K562 (cell line): ENCODE data around the gene BCORL1. TPM values are rescaled to one million over a fixed set of nuclear protein-coding genes. Genes with fewer than 3 reads are reported as not detected.

ENCODE experiments used
- ATAC-seq: fragments of 200-7000 bp; cut with Tn5 transposase; 3 replicates; pipeline ENCODE4 v1.9.1; 2020; ENCODE audit warnings: moderate library complexity
- BruUV-seq: library from RNA; stranded (reverse); fragments of 400-500 nt; replicated peaks from 2 replicates; lab custom pipeline; 2021; lab: Mats Ljungman, UMichigan
- CTCF ChIA-PET: fragments of 300-600 bp; formaldehyde crosslinking; extraction: SDS; loops from one replicate; lab custom pipeline; 2021; ENCODE audit warnings: low intra/inter-chr PET ratio; lab: Yijun Ruan, JAX
- POLR2A ChIA-PET: fragments of 300-600, 350-650 bp; sonication (Branson Sonifier 250); formaldehyde crosslinking; extraction: SDS; loops from one replicate; lab custom pipeline; 2021; ENCODE audit warnings: antibody characterized with exemption, inconsistent platforms; lab: Yijun Ruan, JAX
- DNase-seq, 4 experiments: peaks; one replicate each; pipeline versions ENCODE4 v3.0.0 to v3.0.0-alpha.2; 2011 to 2018; ENCODE audit warnings: low spot score in 3 of 4, mixed read lengths in 3 of 4; ENCODE audit errors: extremely low read depth in 1 of 4
- FAIRE-seq: peaks from 2 replicates; lab custom pipeline; 2011; peaks lifted over from hg19 to GRCh38; lab: Jason Lieb, UNC
- H2AFZ ChIP-seq: 2 replicates; pipeline ENCODE4 v1.6.0; 2011; ENCODE audit warnings: low read depth, low read length, control low read depth, inconsistent platforms
- H3K27ac ChIP-seq: fragments of 200-600 bp; 3 replicates; pipeline ENCODE4 v1.8.0; 2011; ENCODE audit warnings: low read depth, mild to moderate bottlenecking, control low read depth, inconsistent platforms, low read length, moderate library complexity, mixed read lengths; ENCODE audit errors: extremely low read depth
- H3K27me3 ChIP-seq, 2 experiments: fragments of 300-600 bp in 1 of 2; 2 replicates in 1 of 2; 3 replicates in 1 of 2; pipeline versions ENCODE4 v1.6.0 to v1.8.0; 2011; ENCODE audit warnings: inconsistent platforms in 2 of 2, low read length in 2 of 2, mild to moderate bottlenecking in 1 of 2, mixed read lengths in 1 of 2, moderate library complexity in 1 of 2; ENCODE audit not compliant: control insufficient read depth in 2 of 2, insufficient read depth in 2 of 2
- H3K36me3 ChIP-seq: fragments of 300-600 bp; 3 replicates; pipeline ENCODE4 v1.8.0; 2011; ENCODE audit warnings: mild to moderate bottlenecking, low read length, inconsistent platforms; ENCODE audit not compliant: control insufficient read depth, insufficient read depth
- H3K4me1 ChIP-seq, 2 experiments: fragments of 200-600 bp in 1 of 2; replicated peaks in 1 of 2; 2 replicates in 1 of 2; 3 replicates in 1 of 2; pipeline versions ENCODE4 v1.5.1 to v1.8.0; 2011; ENCODE audit warnings: inconsistent platforms in 2 of 2, low read length in 2 of 2, mild to moderate bottlenecking in 1 of 2, mixed read lengths in 1 of 2, moderate library complexity in 1 of 2; ENCODE audit not compliant: control insufficient read depth in 2 of 2, insufficient read depth in 2 of 2
- H3K4me2 ChIP-seq: 2 replicates; pipeline ENCODE4 v1.6.1; 2011; ENCODE audit warnings: low read length, control low read depth, inconsistent platforms, mixed read lengths; ENCODE audit not compliant: insufficient read depth
- H3K4me3 ChIP-seq: fragments of 200-600 bp; sonication (generic), shearing (Covaris generic); 2 replicates; pipeline ENCODE4 v1.5.1; 2016; ENCODE audit warnings: control low read depth, inconsistent platforms
- H3K79me2 ChIP-seq: fragments of 200-600 bp; 3 replicates; pipeline ENCODE4 v1.8.0; 2011; ENCODE audit warnings: low read length, inconsistent platforms; ENCODE audit not compliant: control insufficient read depth, insufficient read depth
- H3K9ac ChIP-seq, 2 experiments: 2 replicates each; pipeline versions ENCODE4 v1.6.0 to v1.6.1; 2011; ENCODE audit warnings: low read depth in 2 of 2, low read length in 2 of 2, control low read depth in 1 of 2, inconsistent platforms in 1 of 2, mild to moderate bottlenecking in 1 of 2, mixed read lengths in 1 of 2; ENCODE audit not compliant: insufficient read depth in 1 of 2
- H3K9me1 ChIP-seq: one replicate; pipeline ENCODE4 v1.6.0; 2011; ENCODE audit warnings: inconsistent platforms, mild to moderate bottlenecking, low read length, moderate library complexity; ENCODE audit not compliant: control insufficient read depth, insufficient read depth
- H3K9me3 ChIP-seq: replicated peaks from 2 replicates; pipeline ENCODE4 v1.5.1; 2011; ENCODE audit warnings: low read depth, low read length, inconsistent platforms; ENCODE audit not compliant: control insufficient read depth, insufficient read depth
- H4K20me1 ChIP-seq: replicated peaks from 2 replicates; pipeline ENCODE4 v1.6.1; 2011; ENCODE audit warnings: low read length, inconsistent platforms, mixed read lengths; ENCODE audit not compliant: control insufficient read depth, insufficient read depth
- CHCHD3 ChIP-seq: fragments of 250-450 bp; sonication (Bioruptor Pico); IDR thresholded peaks from 2 replicates; pipeline ENCODE4 v2.1.2; 2022; ENCODE audit warnings: mild to moderate bottlenecking
- DNMT1 ChIP-seq: fragments of 450-650 bp; IDR thresholded peaks from 2 replicates; pipeline ENCODE4 v1.6.1; 2016; ENCODE audit warnings: antibody characterized with exemption, mild to moderate bottlenecking
- EGR1 ChIP-seq: fragments of 450-650 bp; conservative IDR thresholded peaks from 2 replicates; pipeline ENCODE4 v1.6.1; 2017; ENCODE audit warnings: mild to moderate bottlenecking
- ILF3 ChIP-seq: fragments of 450-650 bp; IDR thresholded peaks from 2 replicates; pipeline ENCODE4 v1.6.1; 2018; ENCODE audit warnings: antibody characterized with exemption, mild to moderate bottlenecking, moderate library complexity, borderline replicate concordance
- JUND ChIP-seq, 2 experiments: IDR thresholded peaks; 2 replicates in 1 of 2; 3 replicates in 1 of 2; pipeline ENCODE4 v1.6.1; 2011; ENCODE audit warnings: borderline replicate concordance in 2 of 2, low read depth in 2 of 2, low read length in 2 of 2, improper control_type of control experiment in 1 of 2, missing biosample characterization in 1 of 2, missing genetic modification characterization in 1 of 2, missing genetic modification reagents in 1 of 2
- NR2F6 ChIP-seq: fragments of 450-650 bp; formaldehyde crosslinking; IDR thresholded peaks from 2 replicates; pipeline ENCODE4 v1.4.0; 2020; ENCODE audit warnings: mild to moderate bottlenecking
- POLR2B ChIP-seq: fragments of 450-650 bp; IDR thresholded peaks from 2 replicates; pipeline ENCODE4 v1.6.1; 2018; ENCODE audit warnings: low read depth; ENCODE audit not compliant: partially characterized antibody
- SMARCA4 ChIP-seq: fragments of 450-650 bp; IDR thresholded peaks from 2 replicates; pipeline ENCODE4 v1.6.1; 2016
- SREBF2 ChIP-seq: sonication (generic); formaldehyde crosslinking; IDR thresholded peaks from 2 replicates; pipeline ENCODE4 v1.4.0; 2020; ENCODE audit warnings: mild to moderate bottlenecking, missing genetic modification reagents
- ZBED1 ChIP-seq: IDR thresholded peaks from 2 replicates; pipeline ENCODE4 v1.6.1; 2014
- ZNF311 ChIP-seq: fragments of 250-450 bp; sonication (Bioruptor Pico); IDR thresholded peaks from 2 replicates; pipeline ENCODE4 v1.4.0; 2020; ENCODE audit warnings: mild to moderate bottlenecking, moderate library complexity
- ZNF77 ChIP-seq: fragments of 250-450 bp; sonication (Bioruptor Pico); IDR thresholded peaks from 2 replicates; pipeline ENCODE4 v1.5.0; 2020
- WGBS: fragments of 100-300 bp; shearing (Covaris generic); methylation state at CpG from one replicate; pipeline ENCODE4 v1.1.6; 2016; ENCODE audit warnings: low coverage, mixed read lengths; ENCODE audit not compliant: insufficient coverage; ENCODE audit errors: missing lambda C conversion rate; 5-methylcytosine and 5-hydroxymethylcytosine counted together
- in situ Hi-C: fragments of 300-500 bp; cut with MboI; formaldehyde crosslinking; loops from 4 replicates; pipeline ENCODE4 v1.15.0; 2018; ENCODE audit warnings: inconsistent platforms, mixed read lengths
- intact Hi-C: fragments of 100-400 bp; cut with micrococcal nuclease; formaldehyde crosslinking; loops from 2 replicates; pipeline ENCODE4 v1.14.2; 2022
- polyA plus RNA-seq, 8 experiments: library from polyadenylated mRNA; depleted of rRNA in 4 of 8; stranded (reverse) in 5 of 8; unstranded in 3 of 8; fragments of >200 nt; fragmentation: Nextera tagmentation in 2 of 8; fragmentation: Illumina TruSeq in 1 of 8; extraction: Ambion mirVana in 2 of 8; extraction: Trizol in 1 of 8; gene quantifications; 2 replicates each; pipeline versions ENCODE4 v1.2.1 to v1.2.3, GENCODE V29; 2011 to 2014; ENCODE audit warnings: inconsistent platforms in 1 of 8, missing spikeins in 1 of 8
- total RNA-seq, 7 experiments: library from RNA; depleted of rRNA in 6 of 7; stranded (reverse); fragments of >200 nt in 6 of 7; fragmentation: Illumina TruSeq in 2 of 7; extraction: Trizol in 2 of 7; gene quantifications; 2 replicates each; pipeline versions ENCODE4 v1.2.1 to v1.2.3, GENCODE V29; 2011 to 2021; ENCODE audit warnings: low replicate concordance in 1 of 7
- TF ChIP-seq, protein P1 (sequence below): fragments of 450-650 bp; IDR thresholded peaks from 2 replicates; pipeline ENCODE4 v1.7.0; 2016; ENCODE audit warnings: borderline replicate concordance
- TF ChIP-seq, protein P2 (sequence below): fragments of 200-800 bp; sonication (Bioruptor generic); IDR thresholded peaks from 2 replicates; pipeline ENCODE4 v1.6.1; 2016; ENCODE audit warnings: missing genetic modification characterization, missing compliant biosample characterization

The BCORL1 gene
- total and polyA plus RNA-seq, 9 of the 15 experiments (the other 6 are each of a cell fraction or from before 2014, with no cell fraction given): 0.48 to 29.6 (median 2.1) TPM

DNA sequence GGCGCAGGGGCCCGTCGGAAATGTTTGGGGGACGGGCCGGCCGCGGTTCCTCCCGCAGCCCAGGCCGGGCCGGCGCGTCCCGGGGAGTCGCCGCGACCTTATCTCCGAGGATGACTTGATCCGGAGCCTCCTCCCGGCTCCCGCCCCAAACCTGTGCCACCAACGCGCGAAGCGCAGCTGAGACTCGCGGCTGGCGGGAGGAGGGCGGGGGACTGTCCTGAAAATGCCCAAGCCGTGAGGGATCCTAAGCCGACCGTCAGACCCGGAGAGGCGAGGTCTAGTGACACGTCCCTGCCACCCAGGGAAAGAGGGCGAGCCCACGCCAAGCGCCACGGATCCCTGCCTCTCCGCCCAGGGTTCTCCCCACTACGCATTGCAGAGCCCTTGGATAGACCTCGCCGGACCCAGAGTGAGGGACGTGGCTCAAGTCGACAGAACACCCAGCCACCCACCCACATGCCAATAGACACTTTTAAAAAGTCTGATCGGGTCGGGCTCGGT is 49.6 kb upstream of the BCORL1 start (continued):
- TF ChIP-seq ZNF77 (CRISPR knock-in tag) (no peak), EGR1 (0 out of 2 replicates have a peak, but pooled peaks have one; percentile 28), ILF3 (no peak), ZNF311 (no peak), CHCHD3 (no peak)
- TF ChIP-seq, protein P1, sequence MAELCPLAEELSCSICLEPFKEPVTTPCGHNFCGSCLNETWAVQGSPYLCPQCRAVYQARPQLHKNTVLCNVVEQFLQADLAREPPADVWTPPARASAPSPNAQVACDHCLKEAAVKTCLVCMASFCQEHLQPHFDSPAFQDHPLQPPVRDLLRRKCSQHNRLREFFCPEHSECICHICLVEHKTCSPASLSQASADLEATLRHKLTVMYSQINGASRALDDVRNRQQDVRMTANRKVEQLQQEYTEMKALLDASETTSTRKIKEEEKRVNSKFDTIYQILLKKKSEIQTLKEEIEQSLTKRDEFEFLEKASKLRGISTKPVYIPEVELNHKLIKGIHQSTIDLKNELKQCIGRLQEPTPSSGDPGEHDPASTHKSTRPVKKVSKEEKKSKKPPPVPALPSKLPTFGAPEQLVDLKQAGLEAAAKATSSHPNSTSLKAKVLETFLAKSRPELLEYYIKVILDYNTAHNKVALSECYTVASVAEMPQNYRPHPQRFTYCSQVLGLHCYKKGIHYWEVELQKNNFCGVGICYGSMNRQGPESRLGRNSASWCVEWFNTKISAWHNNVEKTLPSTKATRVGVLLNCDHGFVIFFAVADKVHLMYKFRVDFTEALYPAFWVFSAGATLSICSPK: no peak

DNA sequence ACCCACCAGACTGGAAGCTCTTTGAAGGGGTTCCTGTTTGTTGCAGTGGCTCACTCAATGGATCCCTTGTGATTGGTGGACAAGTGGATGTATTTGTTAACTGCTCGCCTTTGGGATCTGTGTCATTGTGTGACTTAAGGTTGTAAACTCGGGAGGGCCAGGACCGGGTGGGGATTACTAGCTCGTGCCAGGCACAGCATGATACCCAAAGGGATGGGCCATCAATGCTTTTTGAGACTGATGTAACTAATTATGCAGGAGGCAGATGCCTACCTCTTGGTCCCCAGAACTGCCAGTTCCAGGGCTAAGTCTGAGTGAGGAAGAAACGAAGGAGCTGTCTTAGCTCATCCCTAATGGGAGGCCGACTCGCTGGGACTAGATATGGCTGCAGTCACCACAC is 48.7 kb upstream of the BCORL1 start:
- DNase-seq (no peak), FAIRE-seq (no peak), ATAC-seq (no peak)
- ChIA-PET POLR2A (interaction anchor here (0.7 to 1.1 kb wide), 2 partner anchors 26 to 28 kb away, joined by 3 read pairs; no protein-coding TSS in a partner anchor), CTCF (no interaction called here)
- Histone ChIP-seq H3K36me3 (peaks cover 18% of the 10 kb centered on the region), H3K27ac (no peak overlapping the region), H2AFZ (no peak overlapping the region), H4K20me1 (no peaks in the 10 kb centered on the region), H3K4me3 (no peak overlapping the region), H3K9me3 (no peaks in the 10 kb centered on the region), H3K4me2 (no peak overlapping the region), H3K27me3 (no peaks in the 10 kb centered on the region), H3K9me1 (no peaks in the 10 kb centered on the region), H3K4me1 (peaks cover 4 to 19% of the 10 kb centered on the region in 2 experiments; a peak in 4 of 5 replicates), H3K9ac (no peak overlapping the region; a peak in 1 of 4 replicates), H3K79me2 (no peaks in the 10 kb centered on the region)
- TF ChIP-seq ILF3 (no peak), DNMT1 (no peak), NR2F6 (no peak), POLR2B (no peak), ZBED1 (no peak), JUND (IDR thresholded peaks at IDR 0.05; ENCODE audit: borderline replicate concordance, low read depth, low read length) (no peak), JUND (tag; IDR thresholded peaks at IDR 0.05; ENCODE audit: borderline replicate concordance, low read depth, low read length) (no peak), SMARCA4 (no peak), SREBF2 (CRISPR knock-in tag) (no peak)
- TF ChIP-seq, protein P2, sequence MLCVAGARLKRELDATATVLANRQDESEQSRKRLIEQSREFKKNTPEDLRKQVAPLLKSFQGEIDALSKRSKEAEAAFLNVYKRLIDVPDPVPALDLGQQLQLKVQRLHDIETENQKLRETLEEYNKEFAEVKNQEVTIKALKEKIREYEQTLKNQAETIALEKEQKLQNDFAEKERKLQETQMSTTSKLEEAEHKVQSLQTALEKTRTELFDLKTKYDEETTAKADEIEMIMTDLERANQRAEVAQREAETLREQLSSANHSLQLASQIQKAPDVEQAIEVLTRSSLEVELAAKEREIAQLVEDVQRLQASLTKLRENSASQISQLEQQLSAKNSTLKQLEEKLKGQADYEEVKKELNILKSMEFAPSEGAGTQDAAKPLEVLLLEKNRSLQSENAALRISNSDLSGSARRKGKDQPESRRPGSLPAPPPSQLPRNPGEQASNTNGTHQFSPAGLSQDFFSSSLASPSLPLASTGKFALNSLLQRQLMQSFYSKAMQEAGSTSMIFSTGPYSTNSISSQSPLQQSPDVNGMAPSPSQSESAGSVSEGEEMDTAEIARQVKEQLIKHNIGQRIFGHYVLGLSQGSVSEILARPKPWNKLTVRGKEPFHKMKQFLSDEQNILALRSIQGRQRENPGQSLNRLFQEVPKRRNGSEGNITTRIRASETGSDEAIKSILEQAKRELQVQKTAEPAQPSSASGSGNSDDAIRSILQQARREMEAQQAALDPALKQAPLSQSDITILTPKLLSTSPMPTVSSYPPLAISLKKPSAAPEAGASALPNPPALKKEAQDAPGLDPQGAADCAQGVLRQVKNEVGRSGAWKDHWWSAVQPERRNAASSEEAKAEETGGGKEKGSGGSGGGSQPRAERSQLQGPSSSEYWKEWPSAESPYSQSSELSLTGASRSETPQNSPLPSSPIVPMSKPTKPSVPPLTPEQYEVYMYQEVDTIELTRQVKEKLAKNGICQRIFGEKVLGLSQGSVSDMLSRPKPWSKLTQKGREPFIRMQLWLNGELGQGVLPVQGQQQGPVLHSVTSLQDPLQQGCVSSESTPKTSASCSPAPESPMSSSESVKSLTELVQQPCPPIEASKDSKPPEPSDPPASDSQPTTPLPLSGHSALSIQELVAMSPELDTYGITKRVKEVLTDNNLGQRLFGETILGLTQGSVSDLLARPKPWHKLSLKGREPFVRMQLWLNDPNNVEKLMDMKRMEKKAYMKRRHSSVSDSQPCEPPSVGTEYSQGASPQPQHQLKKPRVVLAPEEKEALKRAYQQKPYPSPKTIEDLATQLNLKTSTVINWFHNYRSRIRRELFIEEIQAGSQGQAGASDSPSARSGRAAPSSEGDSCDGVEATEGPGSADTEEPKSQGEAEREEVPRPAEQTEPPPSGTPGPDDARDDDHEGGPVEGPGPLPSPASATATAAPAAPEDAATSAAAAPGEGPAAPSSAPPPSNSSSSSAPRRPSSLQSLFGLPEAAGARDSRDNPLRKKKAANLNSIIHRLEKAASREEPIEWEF: no peak
- no TSS peak for BruUV-seq
- in situ Hi-C loops (no loop called here), intact Hi-C loops (loop anchor here (2.0 kb wide), 1 partner anchor 49 kb away; the partner anchor contains the start of gene BCORL1)
- WGBS: 60% methylated on average over 7 of the region's 7 CpGs
